ENCODE results near the gene NELL1. TPM values are rescaled to one million over a fixed set of nuclear protein-coding genes. Genes with fewer than 3 reads are reported as not detected.

The NELL1 gene
- total RNA-seq, 4 donors from 2014 or later = not detected

DNA sequence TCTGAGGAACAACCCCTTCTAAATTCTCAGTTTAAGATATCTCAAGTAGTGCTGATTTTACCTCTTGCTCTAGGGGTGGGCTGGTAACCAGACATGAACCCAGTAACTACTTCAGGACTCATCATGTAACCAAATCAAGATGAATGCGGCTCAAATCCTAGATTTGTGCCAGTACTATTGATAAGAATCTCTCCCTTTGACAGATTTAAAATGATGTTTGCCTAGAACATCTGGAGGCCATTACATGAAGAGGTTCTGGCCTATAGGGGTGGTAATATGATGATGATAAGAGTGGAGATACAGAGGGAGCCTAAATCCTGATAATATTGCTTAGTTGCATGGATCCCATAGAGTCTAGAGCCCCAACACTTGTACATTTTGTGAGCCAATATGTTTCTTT lies 850.9 kb downstream of the NELL1 start:
- DNase-seq (no peak), ATAC-seq (no peak)
- in situ Hi-C loops (cut with MboI; ENCODE audit: low sequenced_read_pairs in 4 of 4) (no loop called here), intact Hi-C loops (cut with DNase I; ENCODE audit: low total_unique reads) (no loop called here)
- Histone ChIP-seq H3K4me1 (no peaks in the 10 kb centered on the region), H3K9me3 (no peaks in the 10 kb centered on the region), H3K36me3 (no peaks in the 10 kb centered on the region), H3K27ac (no peak overlapping the region), H3K27me3 (no peaks in the 10 kb centered on the region), H3K4me3 (no peak overlapping the region)
- no peak for TF ChIP-seq POLR2A (IDR thresholded peaks at IDR 0.05)
- TF ChIP-seq, protein P1, sequence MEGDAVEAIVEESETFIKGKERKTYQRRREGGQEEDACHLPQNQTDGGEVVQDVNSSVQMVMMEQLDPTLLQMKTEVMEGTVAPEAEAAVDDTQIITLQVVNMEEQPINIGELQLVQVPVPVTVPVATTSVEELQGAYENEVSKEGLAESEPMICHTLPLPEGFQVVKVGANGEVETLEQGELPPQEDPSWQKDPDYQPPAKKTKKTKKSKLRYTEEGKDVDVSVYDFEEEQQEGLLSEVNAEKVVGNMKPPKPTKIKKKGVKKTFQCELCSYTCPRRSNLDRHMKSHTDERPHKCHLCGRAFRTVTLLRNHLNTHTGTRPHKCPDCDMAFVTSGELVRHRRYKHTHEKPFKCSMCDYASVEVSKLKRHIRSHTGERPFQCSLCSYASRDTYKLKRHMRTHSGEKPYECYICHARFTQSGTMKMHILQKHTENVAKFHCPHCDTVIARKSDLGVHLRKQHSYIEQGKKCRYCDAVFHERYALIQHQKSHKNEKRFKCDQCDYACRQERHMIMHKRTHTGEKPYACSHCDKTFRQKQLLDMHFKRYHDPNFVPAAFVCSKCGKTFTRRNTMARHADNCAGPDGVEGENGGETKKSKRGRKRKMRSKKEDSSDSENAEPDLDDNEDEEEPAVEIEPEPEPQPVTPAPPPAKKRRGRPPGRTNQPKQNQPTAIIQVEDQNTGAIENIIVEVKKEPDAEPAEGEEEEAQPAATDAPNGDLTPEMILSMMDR (IDR thresholded peaks at IDR 0.05 in 4 of 5, conservative IDR thresholded peaks at IDR 0.05 in 1 of 5) = no peak

DNA sequence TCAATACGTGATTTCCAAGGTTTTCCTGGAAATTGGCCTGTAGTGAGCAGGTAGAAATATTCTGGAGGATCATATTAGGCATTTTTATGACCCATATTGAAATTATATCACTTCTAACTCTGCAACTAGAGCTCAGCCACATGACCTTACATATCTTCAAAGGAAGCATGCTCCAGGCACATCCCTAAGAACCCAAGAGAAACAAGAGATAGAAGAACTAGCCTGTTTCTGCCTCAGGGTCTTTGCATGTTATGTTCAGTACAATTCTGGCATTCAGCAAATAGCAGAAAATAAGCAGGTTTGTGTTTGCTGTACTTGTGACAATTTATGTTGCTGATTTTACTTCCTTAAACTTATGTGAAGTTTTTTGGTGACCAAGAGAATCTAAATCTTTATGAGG lies 859.8 kb downstream of the NELL1 start:
- H3K36me3 ChIP-seq = no peaks in the 10 kb centered on the region
- intact Hi-C loops (cut with DNase I; ENCODE audit: low total_unique reads) = no loop called here
- no peaks in the 10 kb centered on the region for H3K27me3 ChIP-seq
- H3K4me3 ChIP-seq = no peak overlapping the region
- no peaks in the 10 kb centered on the region for H3K4me1 ChIP-seq
- DNase-seq (no peak), ATAC-seq (no peak)
- H3K9me3 ChIP-seq = no peaks in the 10 kb centered on the region
- H3K27ac ChIP-seq = no peak overlapping the region
- TF ChIP-seq, protein P1 (IDR thresholded peaks at IDR 0.05 in 4 of 5, conservative IDR thresholded peaks at IDR 0.05 in 1 of 5) = no peak
- TF ChIP-seq POLR2A (IDR thresholded peaks at IDR 0.05) = no peak
- in situ Hi-C loops (cut with MboI; ENCODE audit: low sequenced_read_pairs in 4 of 4) = no loop called here

DNA sequence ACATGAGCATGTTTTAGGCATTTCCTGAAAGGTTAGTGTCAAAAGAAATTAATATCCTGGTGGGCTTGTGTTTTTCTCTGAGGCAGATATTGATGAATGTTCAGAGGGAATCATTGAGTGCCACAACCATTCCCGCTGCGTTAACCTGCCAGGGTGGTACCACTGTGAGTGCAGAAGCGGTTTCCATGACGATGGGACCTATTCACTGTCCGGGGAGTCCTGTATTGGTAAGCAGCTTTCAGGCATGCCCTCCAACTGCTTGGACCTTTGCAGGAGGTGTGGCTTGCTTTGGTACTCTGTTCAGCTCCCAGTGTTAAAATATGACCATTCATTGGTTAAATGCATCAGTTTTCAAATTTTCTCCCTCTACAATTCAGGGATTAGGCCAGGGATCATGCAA lies 864.9 kb downstream of the NELL1 start:
- DNase-seq (no peak), ATAC-seq (no peak)
- Histone ChIP-seq H3K36me3 (no peaks in the 10 kb centered on the region), H3K4me1 (no peaks in the 10 kb centered on the region), H3K4me3 (no peak overlapping the region), H3K27ac (no peak overlapping the region), H3K27me3 (no peaks in the 10 kb centered on the region), H3K9me3 (no peaks in the 10 kb centered on the region)
- TF ChIP-seq POLR2A (IDR thresholded peaks at IDR 0.05) = no peak
- TF ChIP-seq, protein P1 (IDR thresholded peaks at IDR 0.05 in 4 of 5, conservative IDR thresholded peaks at IDR 0.05 in 1 of 5) = no peak
- in situ Hi-C loops (cut with MboI; ENCODE audit: low sequenced_read_pairs in 4 of 4) (no loop called here), intact Hi-C loops (cut with DNase I; ENCODE audit: low total_unique reads) (no loop called here)

DNA sequence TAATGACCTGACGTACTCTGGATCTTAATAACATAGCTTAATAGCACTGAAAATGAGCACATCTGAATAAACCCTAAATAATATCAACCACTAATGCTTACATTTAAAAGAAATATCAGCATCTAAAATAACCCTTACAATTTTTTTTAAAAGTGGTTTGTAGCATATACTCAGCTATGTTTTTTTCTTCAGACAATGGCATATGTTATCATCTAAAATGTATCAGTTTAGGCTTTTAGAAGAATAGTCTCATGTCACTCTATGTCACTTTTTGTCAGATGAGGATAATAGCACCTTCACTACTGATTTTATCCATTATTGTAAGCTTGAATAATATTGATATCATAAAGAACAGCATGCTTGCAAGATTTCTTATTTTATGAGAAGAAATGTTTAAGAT lies 868.6 kb downstream of the NELL1 start:
- DNase-seq (no peak), ATAC-seq (no peak)
- Histone ChIP-seq H3K36me3 (no peaks in the 10 kb centered on the region), H3K9me3 (no peaks in the 10 kb centered on the region), H3K4me1 (no peaks in the 10 kb centered on the region), H3K4me3 (no peak overlapping the region), H3K27me3 (no peaks in the 10 kb centered on the region), H3K27ac (no peak overlapping the region)
- in situ Hi-C loops (cut with MboI; ENCODE audit: low sequenced_read_pairs in 4 of 4) = no loop called here
- intact Hi-C loops (cut with DNase I; ENCODE audit: low total_unique reads) = no loop called here
- no peak for TF ChIP-seq POLR2A (IDR thresholded peaks at IDR 0.05)
- TF ChIP-seq, protein P1 (IDR thresholded peaks at IDR 0.05 in 4 of 5, conservative IDR thresholded peaks at IDR 0.05 in 1 of 5) = no peak

DNA sequence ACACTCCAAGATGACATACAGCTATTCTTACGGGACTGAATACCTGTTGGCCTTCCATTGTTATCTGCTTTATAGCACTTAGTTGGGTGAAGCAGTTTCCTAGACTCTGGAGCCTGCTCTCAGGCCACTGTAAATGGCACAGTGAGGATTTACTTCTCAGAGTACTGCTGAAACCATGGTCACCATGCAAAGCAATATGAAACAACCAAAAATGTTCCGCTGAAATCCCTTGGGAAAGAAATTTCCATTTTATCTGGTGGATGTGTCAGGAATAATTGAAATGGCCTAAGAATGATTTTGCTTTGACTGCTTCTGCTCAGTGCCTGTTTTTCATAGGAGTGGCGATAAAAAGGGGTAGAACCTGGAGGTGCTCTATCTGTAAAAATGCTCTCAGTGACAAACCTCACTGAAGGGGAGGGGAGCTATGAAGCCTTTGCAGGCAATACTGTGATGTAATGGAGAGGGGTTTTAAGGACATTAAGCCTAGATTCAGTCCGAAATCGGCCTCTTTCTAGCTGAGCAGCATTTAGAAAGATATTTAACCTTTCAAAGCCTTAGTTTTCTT lies 871.9 kb downstream of the NELL1 start:
- in situ Hi-C loops (cut with MboI; ENCODE audit: low sequenced_read_pairs in 4 of 4) = no loop called here
- intact Hi-C loops (cut with DNase I; ENCODE audit: low total_unique reads) = no loop called here
- Histone ChIP-seq H3K4me1 (no peaks in the 10 kb centered on the region), H3K27ac (no peak overlapping the region), H3K9me3 (no peaks in the 10 kb centered on the region), H3K36me3 (no peaks in the 10 kb centered on the region), H3K27me3 (no peaks in the 10 kb centered on the region), H3K4me3 (no peak overlapping the region)
- no peak for ATAC-seq
- no peak for DNase-seq
- TF ChIP-seq, protein P1 (IDR thresholded peaks at IDR 0.05 in 4 of 5, conservative IDR thresholded peaks at IDR 0.05 in 1 of 5) = no peak
- no peak for TF ChIP-seq POLR2A (IDR thresholded peaks at IDR 0.05)
